Epithelial cell of esophagus (primary cell): Measurements from ENCODE around the gene LAYN.

Source experiments
- DNase-seq: peaks from one replicate; pipeline ENCODE4 v3.0.0; 2010; ENCODE audit warnings: low read depth
- H3K4me3 ChIP-seq: 2 replicates; pipeline ENCODE4 v1.5.1; 2011; ENCODE audit warnings: mild to moderate bottlenecking, low read length, control low read depth
- TF ChIP-seq, protein P1 (sequence below): IDR thresholded peaks from 2 replicates; pipeline ENCODE4 v1.5.1; 2011; ENCODE audit warnings: low read depth, mild to moderate bottlenecking, low read length, control low read depth, inconsistent platforms; ENCODE audit not compliant: insufficient read depth; ENCODE audit errors: missing control alignments

LAYN gene

DNA sequence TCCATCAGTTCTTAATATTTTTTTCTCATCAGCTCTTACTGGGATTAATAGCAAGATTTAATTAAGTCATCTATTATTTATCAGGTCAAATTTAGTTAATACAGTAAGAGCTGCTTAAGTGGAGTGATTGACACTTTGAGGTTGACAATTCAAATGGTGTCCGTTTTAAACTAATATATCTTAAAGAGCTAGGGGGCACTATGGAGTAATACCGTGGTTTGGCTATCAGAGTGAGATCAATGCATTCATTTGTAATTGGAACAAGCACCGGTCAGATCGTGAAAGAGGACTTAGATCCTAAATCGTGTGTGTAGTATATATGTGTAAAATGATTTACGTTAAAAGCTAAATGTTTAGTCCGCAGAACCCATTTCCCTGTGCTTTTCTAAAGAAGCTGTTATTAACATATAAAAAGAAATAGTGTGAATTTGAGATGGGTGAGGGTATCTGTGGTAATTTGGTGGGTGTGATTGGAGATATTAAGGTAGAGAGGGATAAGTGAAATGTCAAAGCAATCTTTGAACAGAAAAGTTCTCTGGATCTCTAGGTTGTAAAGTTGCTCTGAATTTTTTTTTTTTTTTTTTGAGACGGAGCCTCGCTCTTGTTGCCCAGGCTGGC lies 64.0 kb downstream of the LAYN start:
- H3K4me3 ChIP-seq = no peak overlapping the region
- TF ChIP-seq, protein P1, sequence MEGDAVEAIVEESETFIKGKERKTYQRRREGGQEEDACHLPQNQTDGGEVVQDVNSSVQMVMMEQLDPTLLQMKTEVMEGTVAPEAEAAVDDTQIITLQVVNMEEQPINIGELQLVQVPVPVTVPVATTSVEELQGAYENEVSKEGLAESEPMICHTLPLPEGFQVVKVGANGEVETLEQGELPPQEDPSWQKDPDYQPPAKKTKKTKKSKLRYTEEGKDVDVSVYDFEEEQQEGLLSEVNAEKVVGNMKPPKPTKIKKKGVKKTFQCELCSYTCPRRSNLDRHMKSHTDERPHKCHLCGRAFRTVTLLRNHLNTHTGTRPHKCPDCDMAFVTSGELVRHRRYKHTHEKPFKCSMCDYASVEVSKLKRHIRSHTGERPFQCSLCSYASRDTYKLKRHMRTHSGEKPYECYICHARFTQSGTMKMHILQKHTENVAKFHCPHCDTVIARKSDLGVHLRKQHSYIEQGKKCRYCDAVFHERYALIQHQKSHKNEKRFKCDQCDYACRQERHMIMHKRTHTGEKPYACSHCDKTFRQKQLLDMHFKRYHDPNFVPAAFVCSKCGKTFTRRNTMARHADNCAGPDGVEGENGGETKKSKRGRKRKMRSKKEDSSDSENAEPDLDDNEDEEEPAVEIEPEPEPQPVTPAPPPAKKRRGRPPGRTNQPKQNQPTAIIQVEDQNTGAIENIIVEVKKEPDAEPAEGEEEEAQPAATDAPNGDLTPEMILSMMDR = peak; percentile 62
- DNase-seq = peak; percentile 51

DNA sequence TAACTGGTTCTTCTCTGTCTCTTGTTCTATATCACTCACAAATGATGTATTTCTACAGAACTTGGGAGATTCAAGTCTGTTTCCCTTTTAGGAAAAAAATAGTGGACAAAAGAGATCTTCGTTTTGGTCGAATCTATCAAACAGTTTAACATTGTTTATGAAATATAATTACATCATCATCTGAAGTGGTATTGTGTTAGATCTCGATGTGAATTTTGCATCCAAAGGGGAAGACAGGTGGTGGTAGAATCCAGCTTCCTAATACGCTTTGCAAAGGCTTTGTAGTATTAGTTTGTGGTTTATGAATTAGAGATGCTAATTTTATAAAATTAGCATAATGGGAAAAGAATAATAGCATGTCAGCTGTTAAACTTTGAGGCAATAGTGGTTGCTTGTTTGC lies 65.2 kb downstream of the LAYN start:
- no peak for DNase-seq
- TF ChIP-seq, protein P1 = no peak
- H3K4me3 ChIP-seq = no peak overlapping the region

DNA sequence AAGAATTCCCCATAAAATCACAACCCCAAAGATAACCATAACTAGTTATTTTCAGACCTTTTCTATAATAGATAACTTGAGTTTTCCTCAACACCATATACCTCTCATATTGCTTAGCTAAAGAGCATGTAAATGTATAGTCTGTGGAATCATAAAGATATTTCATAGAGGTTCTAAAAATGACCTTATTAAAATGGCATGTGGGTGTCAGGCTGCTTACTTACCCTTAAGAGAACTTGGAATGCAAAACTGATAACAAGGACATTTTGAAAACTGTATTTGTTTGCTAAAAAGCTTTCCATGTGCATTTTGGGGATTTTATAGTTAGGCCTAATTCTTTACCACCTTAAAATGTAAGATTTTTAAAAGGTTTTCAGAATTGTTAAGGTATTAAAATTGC lies 66.5 kb downstream of the LAYN start:
- H3K4me3 ChIP-seq = no peak overlapping the region
- DNase-seq = no peak
- TF ChIP-seq, protein P1 = no peak

DNA sequence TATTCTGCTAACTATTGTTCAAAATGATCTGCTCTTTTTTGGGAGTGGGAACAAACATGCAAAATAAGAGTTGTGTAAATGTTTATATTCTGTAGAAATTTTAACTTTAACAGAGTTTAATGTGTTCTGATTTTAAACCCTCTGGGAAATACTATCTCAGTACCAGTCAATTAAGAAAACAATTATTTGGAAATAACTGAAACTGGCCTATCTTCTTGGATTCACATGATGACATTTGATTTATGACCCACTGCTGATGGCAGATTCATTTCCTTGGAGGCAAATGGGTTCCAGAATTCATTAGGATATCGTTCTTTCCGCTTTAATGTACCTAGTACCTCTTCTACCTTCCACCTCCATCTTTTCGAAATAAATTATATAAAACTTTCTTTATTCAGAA lies 67.2 kb downstream of the LAYN start:
- DNase-seq = no peak
- no peak overlapping the region for H3K4me3 ChIP-seq
- TF ChIP-seq, protein P1 = no peak
